Stimulated activated CD4-positive, alpha-beta T cell treated with anti-CD3 and anti-CD28 coated beads, Interleukin-2, amount 100 ng/mL, for 4 hours (primary cell): Measurements from ENCODE around the gene UBE2Z.
"Not testable (repeated sequence)": the region's sequence is repeated elsewhere in the genome, so short reads cannot be mapped to it uniquely, and the experiment has no call there.

Experiments
- DNase-seq: peaks from one replicate; pipeline ENCODE4 v3.0.0-alpha.2; 2020; ENCODE audit warnings: low read depth

UBE2Z gene

GRCh38 chr17:48908047-48908843, at the start of gene UBE2Z:
Gene UBE2Z, plus strand, starts transcription at chr17:48908407. Its CDS starts 97 bp downstream, at chr17:48908504.
- peak; percentile 86 for DNase-seq

GRCh38 chr17:48860034-48860433, 48.2 kb upstream of the UBE2Z start:
- DNase-seq, result no peak

GRCh38 chr17:48860456-48860855, 47.8 kb upstream of the UBE2Z start:
- DNase-seq, result no peak

GRCh38 chr17:48868916-48869500, 39.2 kb upstream of the UBE2Z start:
- no peak for DNase-seq

GRCh38 chr17:48869821-48870318, 38.3 kb upstream of the UBE2Z start:
- DNase-seq, result no peak

- DNase-seq, result no peak
Measured at GRCh38 chr17:48871035-48871550, 37.1 kb upstream of the UBE2Z start.

- no peak for DNase-seq
Measured at GRCh38 chr17:48871551-48872351, 36.5 kb upstream of the UBE2Z start.

- DNase-seq, result not testable (repeated sequence)
Measured at GRCh38 chr17:48872409-48872808, 35.8 kb upstream of the UBE2Z start.

- DNase-seq, result no peak
Measured at GRCh38 chr17:48873209-48873608, 35.0 kb upstream of the UBE2Z start.

- DNase-seq, result no peak
Measured at GRCh38 chr17:48873696-48874443, 34.3 kb upstream of the UBE2Z start.

- peak; percentile 45 for DNase-seq
Measured at GRCh38 chr17:48878920-48879898, 29.0 kb upstream of the UBE2Z start.

- DNase-seq, result no peak
Measured at GRCh38 chr17:48882272-48882671, 25.9 kb upstream of the UBE2Z start.

- DNase-seq, result no peak
Measured at GRCh38 chr17:48883171-48883570, 25.0 kb upstream of the UBE2Z start.

GRCh38 chr17:48890086-48890485, 18.1 kb upstream of the UBE2Z start:
- DNase-seq, result no peak

GRCh38 chr17:48892940-48893645, 15.1 kb upstream of the UBE2Z start:
- no peak for DNase-seq

GRCh38 chr17:48893646-48894508, 14.3 kb upstream of the UBE2Z start:
- no peak for DNase-seq

- no peak for DNase-seq
Measured at GRCh38 chr17:48894886-48895285, 13.3 kb upstream of the UBE2Z start.

- no peak for DNase-seq
Measured at GRCh38 chr17:48901241-48901640, 7.0 kb upstream of the UBE2Z start.

- no peak for DNase-seq
Measured at GRCh38 chr17:48903401-48903800, 4.8 kb upstream of the UBE2Z start.
